Adipocyte (in vitro differentiated cells): ENCODE results near the gene SPOCK3.
"Not testable (repeated sequence)": the region's sequence is repeated elsewhere in the genome, so short reads cannot be mapped to it uniquely, and the experiment has no call there.

Experiments used
- DNase-seq: peaks from one replicate; pipeline ENCODE4 v3.0.0-alpha.2; 2015; ENCODE audit warnings: low read depth
- H3K27me3 ChIP-seq: replicated peaks from 2 replicates; pipeline ENCODE4 v1.7.0; 2013; ENCODE audit warnings: mild to moderate bottlenecking, low read length, moderate library complexity; ENCODE audit not compliant: control insufficient read depth, insufficient read depth
- H3K36me3 ChIP-seq: 2 replicates; pipeline ENCODE4 v1.7.0; 2013; ENCODE audit warnings: low read length, mild to moderate bottlenecking, moderate library complexity; ENCODE audit not compliant: control insufficient read depth, insufficient read depth, severe bottlenecking
- H3K4me1 ChIP-seq: 2 replicates; pipeline ENCODE4 v1.7.0; 2013; ENCODE audit warnings: mild to moderate bottlenecking, low read length, moderate library complexity; ENCODE audit not compliant: control insufficient read depth, insufficient read depth
- H3K4me3 ChIP-seq: 2 replicates; pipeline ENCODE4 v1.7.0; 2013; ENCODE audit warnings: mild to moderate bottlenecking, low read length, moderate library complexity
- H3K9ac ChIP-seq: 2 replicates; pipeline ENCODE4 v1.7.0; 2013; ENCODE audit warnings: mild to moderate bottlenecking, low read length, moderate library complexity
- H3K9me3 ChIP-seq: 2 replicates; pipeline ENCODE4 v1.7.0; 2013; ENCODE audit warnings: mild to moderate bottlenecking, low read length, moderate library complexity; ENCODE audit not compliant: control insufficient read depth

The SPOCK3 gene

DNA sequence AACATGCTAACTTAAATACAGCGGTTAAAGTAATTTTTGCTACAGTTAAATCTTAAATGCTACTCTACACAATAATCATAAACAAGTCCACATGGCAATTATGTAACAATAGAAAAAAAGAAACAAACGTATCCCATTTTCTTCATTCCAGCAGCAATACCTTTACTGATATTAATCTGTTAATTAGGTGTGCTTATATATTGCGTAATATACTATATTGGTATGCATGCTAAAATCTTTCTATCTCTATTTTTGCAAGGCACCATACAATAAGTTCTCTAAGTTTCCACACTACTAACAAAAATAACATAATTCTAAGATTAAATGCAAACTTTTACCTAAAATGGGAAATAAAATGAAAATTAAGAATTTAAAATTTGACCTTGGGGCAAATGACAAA lies 500.6 kb downstream of the SPOCK3 start:
- Histone ChIP-seq H3K36me3 (no peaks in the 10 kb centered on the region), H3K9me3 (no peaks in the 10 kb centered on the region), H3K4me1 (no peaks in the 10 kb centered on the region), H3K27me3 (no peaks in the 10 kb centered on the region), H3K4me3 (no peak overlapping the region), H3K9ac (no peak overlapping the region)
- no peak for DNase-seq

- Histone ChIP-seq H3K9me3 (no peaks in the 10 kb centered on the region), H3K4me1 (no peaks in the 10 kb centered on the region), H3K36me3 (no peaks in the 10 kb centered on the region), H3K9ac (no peak overlapping the region), H3K27me3 (no peaks in the 10 kb centered on the region), H3K4me3 (no peak overlapping the region)
- DNase-seq, result no peak
These were observed 507.5 kb downstream of the SPOCK3 start for GRCh38 chr4:166726832-166727231.

- Histone ChIP-seq H3K4me3 (no peak overlapping the region), H3K27me3 (no peaks in the 10 kb centered on the region), H3K9ac (no peak overlapping the region), H3K4me1 (no peaks in the 10 kb centered on the region), H3K36me3 (no peaks in the 10 kb centered on the region), H3K9me3 (no peaks in the 10 kb centered on the region)
- DNase-seq, result no peak
These were observed 509.9 kb downstream of the SPOCK3 start for GRCh38 chr4:166724369-166724768.

DNA sequence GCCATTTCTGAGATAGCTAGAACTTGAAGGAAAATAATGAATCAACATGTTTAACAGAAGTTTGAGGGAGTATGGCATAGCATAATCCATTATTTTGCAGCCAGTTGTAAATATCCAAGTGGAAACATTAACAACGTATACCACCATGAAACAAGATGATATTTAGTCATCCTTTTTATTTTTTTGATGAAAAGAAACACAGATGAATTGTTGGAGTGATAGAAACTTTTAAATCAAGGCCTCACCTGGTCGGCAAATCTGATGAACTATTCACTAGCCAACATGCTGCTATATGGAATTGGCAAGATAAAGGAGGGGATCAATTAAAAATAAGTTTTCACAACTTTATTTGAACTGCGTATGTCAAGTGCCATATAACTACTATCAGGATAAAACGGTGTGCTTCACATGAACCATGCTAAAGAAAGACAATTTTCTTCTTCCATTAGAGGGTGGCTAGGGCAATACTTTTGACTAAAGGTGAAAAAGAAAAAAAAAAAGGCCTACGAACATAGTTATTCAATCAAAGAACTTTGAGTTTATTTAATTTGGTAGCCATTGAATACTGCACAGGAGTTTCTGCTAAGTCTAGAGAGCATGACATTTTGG lies 510.7 kb downstream of the SPOCK3 start:
- no peaks in the 10 kb centered on the region for H3K27me3 ChIP-seq
- no peaks in the 10 kb centered on the region for H3K9me3 ChIP-seq
- DNase-seq, result no peak
- no peak overlapping the region for H3K4me3 ChIP-seq
- H3K4me1 ChIP-seq, result no peaks in the 10 kb centered on the region
- no peaks in the 10 kb centered on the region for H3K36me3 ChIP-seq
- no peak overlapping the region for H3K9ac ChIP-seq

- not testable (repeated sequence) for H3K4me1 ChIP-seq, H3K36me3 ChIP-seq, H3K9ac ChIP-seq, DNase-seq, H3K27me3 ChIP-seq, H3K4me3 ChIP-seq
- H3K9me3 ChIP-seq, result peaks cover 13% of the 10 kb centered on the region
These were observed 518.3 kb downstream of the SPOCK3 start for GRCh38 chr4:166715748-166716713.

DNA sequence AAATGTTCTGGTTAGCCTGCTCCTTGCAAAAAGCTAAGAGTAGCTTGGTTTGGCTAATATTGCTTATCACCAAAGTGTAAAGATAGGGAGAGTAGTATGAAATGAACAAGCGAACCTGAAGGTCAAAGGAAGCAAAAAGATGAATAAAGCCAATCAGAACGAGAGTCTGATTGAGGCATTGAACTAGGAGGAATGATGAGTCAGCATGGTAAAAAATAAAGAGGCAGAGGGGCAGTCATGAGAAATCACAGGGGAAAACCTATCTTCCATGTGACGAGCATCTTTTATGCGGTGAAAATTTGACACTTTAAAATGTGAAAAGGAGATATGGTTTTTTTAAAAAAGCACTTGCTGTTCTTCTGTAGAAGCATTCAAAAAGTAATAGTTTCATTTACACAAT lies 533.7 kb downstream of the SPOCK3 start:
- H3K4me3 ChIP-seq, result no peak overlapping the region
- no peaks in the 10 kb centered on the region for H3K36me3 ChIP-seq
- no peaks in the 10 kb centered on the region for H3K27me3 ChIP-seq
- H3K9ac ChIP-seq, result no peak overlapping the region
- DNase-seq, result no peak
- no peaks in the 10 kb centered on the region for H3K4me1 ChIP-seq
- peaks cover 18% of the 10 kb centered on the region for H3K9me3 ChIP-seq

DNA sequence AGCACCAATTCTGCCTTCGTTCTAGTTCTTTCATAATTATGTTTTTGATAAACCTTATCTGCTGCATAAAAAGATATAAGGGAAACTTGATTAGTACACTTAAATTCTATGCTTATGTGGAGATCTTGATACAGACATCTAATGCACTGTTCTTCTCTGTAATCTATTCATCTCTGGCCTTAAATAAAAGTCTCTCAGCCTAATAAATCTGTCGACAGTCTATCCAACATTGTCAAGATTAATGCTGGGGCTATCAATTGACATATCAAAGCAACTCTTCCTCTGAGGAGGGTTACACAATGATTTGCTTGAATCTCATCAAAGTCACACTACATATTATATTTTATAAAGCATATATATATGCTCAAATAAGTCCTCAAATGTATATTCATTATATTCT lies 545.5 kb downstream of the SPOCK3 start:
- Histone ChIP-seq H3K9me3 (no peaks in the 10 kb centered on the region), H3K27me3 (no peaks in the 10 kb centered on the region), H3K9ac (no peak overlapping the region), H3K4me3 (no peak overlapping the region), H3K36me3 (no peaks in the 10 kb centered on the region), H3K4me1 (no peaks in the 10 kb centered on the region)
- DNase-seq, result no peak

DNA sequence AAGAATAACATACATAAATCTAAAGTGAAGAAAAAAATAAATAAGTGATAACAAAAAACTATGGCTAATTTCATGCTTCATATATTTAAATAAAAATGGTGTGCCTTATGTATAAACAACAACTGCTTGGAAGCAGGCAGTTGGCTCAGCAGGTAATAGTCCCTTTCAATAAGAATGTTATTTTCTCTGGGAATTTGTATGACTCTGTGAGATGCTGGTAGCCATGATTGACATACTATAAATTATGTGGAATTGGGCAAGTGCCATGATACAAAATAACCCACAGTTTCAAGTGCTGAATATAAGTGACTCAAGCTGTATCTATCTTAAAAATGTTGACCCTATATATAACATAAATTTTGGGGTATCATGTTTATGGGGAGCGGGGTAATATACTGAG lies 546.5 kb downstream of the SPOCK3 start:
- no peak for DNase-seq

More for the DNA sequence above, 546.5 kb downstream of the SPOCK3 start:
- no peaks in the 10 kb centered on the region for H3K9me3 ChIP-seq
- H3K9ac ChIP-seq, result no peak overlapping the region
- no peak overlapping the region for H3K4me3 ChIP-seq
- H3K27me3 ChIP-seq, result no peaks in the 10 kb centered on the region
- no peaks in the 10 kb centered on the region for H3K36me3 ChIP-seq
- no peaks in the 10 kb centered on the region for H3K4me1 ChIP-seq
